Esophagus muscularis mucosa (tissue), 3 donors: ENCODE data around the gene ARMCX2.

Experiments used
- POLR2A ChIP-seq: fragments of 450-650 bp; IDR thresholded peaks from one replicate; pipeline ENCODE4 v1.6.1; 2017; ENCODE audit warnings: antibody characterized with exemption, moderate library complexity, mild to moderate bottlenecking, low read depth
- TF ChIP-seq, protein P1 (sequence below), 3 experiments: fragments of 200-600 bp in 2 of 3; fragments of 450-650 bp in 1 of 3; sonication (generic) in 2 of 3; IDR thresholded peaks; one replicate each; pipeline ENCODE4 v1.5.1; 2017 to 2019; ENCODE audit warnings: antibody characterized with exemption in 3 of 3, mild to moderate bottlenecking in 2 of 3, moderate library complexity in 1 of 3

- TF ChIP-seq POLR2A = no peak
- TF ChIP-seq, protein P1, sequence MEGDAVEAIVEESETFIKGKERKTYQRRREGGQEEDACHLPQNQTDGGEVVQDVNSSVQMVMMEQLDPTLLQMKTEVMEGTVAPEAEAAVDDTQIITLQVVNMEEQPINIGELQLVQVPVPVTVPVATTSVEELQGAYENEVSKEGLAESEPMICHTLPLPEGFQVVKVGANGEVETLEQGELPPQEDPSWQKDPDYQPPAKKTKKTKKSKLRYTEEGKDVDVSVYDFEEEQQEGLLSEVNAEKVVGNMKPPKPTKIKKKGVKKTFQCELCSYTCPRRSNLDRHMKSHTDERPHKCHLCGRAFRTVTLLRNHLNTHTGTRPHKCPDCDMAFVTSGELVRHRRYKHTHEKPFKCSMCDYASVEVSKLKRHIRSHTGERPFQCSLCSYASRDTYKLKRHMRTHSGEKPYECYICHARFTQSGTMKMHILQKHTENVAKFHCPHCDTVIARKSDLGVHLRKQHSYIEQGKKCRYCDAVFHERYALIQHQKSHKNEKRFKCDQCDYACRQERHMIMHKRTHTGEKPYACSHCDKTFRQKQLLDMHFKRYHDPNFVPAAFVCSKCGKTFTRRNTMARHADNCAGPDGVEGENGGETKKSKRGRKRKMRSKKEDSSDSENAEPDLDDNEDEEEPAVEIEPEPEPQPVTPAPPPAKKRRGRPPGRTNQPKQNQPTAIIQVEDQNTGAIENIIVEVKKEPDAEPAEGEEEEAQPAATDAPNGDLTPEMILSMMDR (IDR thresholded peaks at IDR 0.05) = no peak
Observed at GRCh38 chrX:101655534-101655933, 4.1 kb downstream of the ARMCX2 start.
